HepG2 (cell line): ENCODE measurements around the gene ALLC. TPM values are rescaled to one million over a fixed set of nuclear protein-coding genes. Genes with fewer than 3 reads are reported as not detected.

ENCODE experiments used
- ATAC-seq: fragments of 200-7000 bp; cut with Tn5 transposase; 3 replicates; pipeline ENCODE4 v1.9.1; 2020; ENCODE audit warnings: mild to moderate bottlenecking, moderate library complexity
- BruUV-seq: library from RNA; stranded (reverse); fragments of 400-500 nt; replicated peaks from 2 replicates; lab custom pipeline; 2021; lab: Mats Ljungman, UMichigan
- CTCF ChIA-PET: fragments of 300-600 bp; formaldehyde crosslinking; extraction: SDS; loops from one replicate; lab custom pipeline; 2021; ENCODE audit warnings: low total read pairs, inconsistent platforms, low intra/inter-chr PET ratio; lab: Yijun Ruan, JAX
- POLR2A ChIA-PET: fragments of 350-600 bp; sonication (Branson Sonifier 250); formaldehyde crosslinking; loops from one replicate; lab custom pipeline; 2020; ENCODE audit warnings: antibody characterized with exemption, inconsistent platforms; lab: Yijun Ruan, JAX
- DNase-seq: peaks from one replicate; pipeline ENCODE4 v3.0.0-alpha.2; 2015; ENCODE audit warnings: low spot score
- FAIRE-seq: peaks from 3 replicates; lab custom pipeline; 2011; peaks lifted over from hg19 to GRCh38; lab: Jason Lieb, UNC
- H2AFZ ChIP-seq: one replicate; pipeline ENCODE4 v1.6.1; 2011; ENCODE audit warnings: low read length, inconsistent platforms
- H3K27ac ChIP-seq: fragments of 300-600 bp; 3 replicates; pipeline ENCODE4 v1.8.0; 2011; ENCODE audit warnings: mixed run types, mild to moderate bottlenecking, mixed read lengths, low read length, inconsistent platforms; ENCODE audit not compliant: insufficient read depth; ENCODE audit errors: extremely low read length
- H3K27me3 ChIP-seq, 2 experiments: fragments of 200-600 bp in 1 of 2; 2 replicates in 1 of 2; 3 replicates in 1 of 2; pipeline versions ENCODE4 v1.6.0 to v1.8.0; 2011; ENCODE audit warnings: low read length in 2 of 2, mild to moderate bottlenecking in 2 of 2, moderate library complexity in 2 of 2, inconsistent platforms in 1 of 2; ENCODE audit not compliant: insufficient read depth in 2 of 2, control insufficient read depth in 1 of 2
- H3K36me3 ChIP-seq, 2 experiments: fragments of 200-600 bp in 1 of 2; replicated peaks in 1 of 2; 2 replicates in 1 of 2; 3 replicates in 1 of 2; pipeline versions ENCODE4 v1.5.1 to v1.8.0; 2011; ENCODE audit warnings: low read length in 2 of 2, inconsistent platforms in 1 of 2; ENCODE audit not compliant: insufficient read depth in 2 of 2, control insufficient read depth in 1 of 2
- H3K4me1 ChIP-seq: 2 replicates; pipeline ENCODE4 v1.5.1; 2012; ENCODE audit warnings: low read length, inconsistent platforms; ENCODE audit not compliant: insufficient read depth
- H3K4me2 ChIP-seq: 2 replicates; pipeline ENCODE4 v1.6.0; 2011; ENCODE audit warnings: low read depth, low read length, inconsistent platforms
- H3K4me3 ChIP-seq, 3 experiments: fragments of 200-600 bp in 1 of 3; sonication (generic), shearing (Covaris generic) in 1 of 3; replicated peaks in 1 of 3; 2 replicates each; pipeline ENCODE4 v1.5.1; 2011 to 2016; ENCODE audit warnings: low read length in 3 of 3, inconsistent platforms in 2 of 3, low read depth in 2 of 3, mild to moderate bottlenecking in 2 of 3, control low read depth in 1 of 3, mixed read lengths in 1 of 3; ENCODE audit not compliant: insufficient read depth in 1 of 3
- H3K79me2 ChIP-seq: one replicate; pipeline ENCODE4 v1.6.1; 2011; ENCODE audit warnings: low read length, inconsistent platforms; ENCODE audit not compliant: insufficient read depth
- H3K9ac ChIP-seq: 2 replicates; pipeline ENCODE4 v1.6.0; 2011; ENCODE audit warnings: mild to moderate bottlenecking, low read depth, low read length, inconsistent platforms; ENCODE audit not compliant: insufficient read depth
- H3K9me3 ChIP-seq: 2 replicates; pipeline ENCODE4 v1.5.1; 2012; ENCODE audit warnings: mild to moderate bottlenecking, low read length
- H4K20me1 ChIP-seq: 2 replicates; pipeline ENCODE4 v1.6.0; 2011; ENCODE audit warnings: inconsistent platforms, mild to moderate bottlenecking, low read length, moderate library complexity; ENCODE audit not compliant: insufficient read depth
- CHD2 ChIP-seq: IDR thresholded peaks from 2 replicates; pipeline ENCODE4 v1.6.1; 2011; ENCODE audit warnings: low read depth, low read length, improper control_type of control experiment
- GPN1 ChIP-seq: sonication (generic); formaldehyde crosslinking; IDR thresholded peaks from 2 replicates; pipeline ENCODE4 v1.5.1; 2020; ENCODE audit warnings: missing genetic modification reagents, borderline replicate concordance
- MATR3 ChIP-seq: sonication (generic); formaldehyde crosslinking; IDR thresholded peaks from 2 replicates; pipeline ENCODE4 v1.4.0; 2020; ENCODE audit warnings: missing genetic modification reagents
- SCMH1 ChIP-seq: sonication (generic); formaldehyde crosslinking; IDR thresholded peaks from 2 replicates; pipeline ENCODE4 v1.9.0; 2021; ENCODE audit warnings: missing genetic modification reagents, mild to moderate bottlenecking, borderline replicate concordance
- TBX2 ChIP-seq: sonication (generic); formaldehyde crosslinking; IDR thresholded peaks from 2 replicates; pipeline ENCODE4 v1.5.0; 2020; ENCODE audit warnings: missing genetic modification reagents, mild to moderate bottlenecking, borderline replicate concordance
- ZNF224 ChIP-seq: sonication (generic); formaldehyde crosslinking; IDR thresholded peaks from 2 replicates; pipeline ENCODE4 v1.5.0; 2020; ENCODE audit warnings: mild to moderate bottlenecking, missing genetic modification reagents
- ZNF263 ChIP-seq: sonication (generic); formaldehyde crosslinking; IDR thresholded peaks from 2 replicates; pipeline ENCODE4 v1.4.0; 2020; ENCODE audit warnings: missing genetic modification reagents
- ZNF546 ChIP-seq: sonication (generic); formaldehyde crosslinking; conservative IDR thresholded peaks from 2 replicates; pipeline ENCODE4 v1.8.1; 2023; ENCODE audit warnings: mild to moderate bottlenecking, missing genetic modification reagents
- ZNF629 ChIP-seq: sonication (generic); formaldehyde crosslinking; conservative IDR thresholded peaks from 2 replicates; pipeline ENCODE4 v1.5.0; 2020; ENCODE audit warnings: missing genetic modification reagents
- ZNF720 ChIP-seq: sonication (generic); formaldehyde crosslinking; IDR thresholded peaks from 2 replicates; pipeline ENCODE4 v1.4.0; 2020; ENCODE audit warnings: missing genetic modification reagents
- WGBS: methylation state at CpG from one replicate; pipeline ENCODE4 v1.1.6; 2017; ENCODE audit warnings: low lambda C conversion rate; 5-methylcytosine and 5-hydroxymethylcytosine counted together
- in situ Hi-C: cut with HindIII; loops from 2 replicates; pipeline ENCODE4 v1.10.0; 2017; ENCODE audit warnings: low pct_unique_long_range_greater_than_20kb; ENCODE audit not compliant: extremely low pct_ligation_motif_present
- intact Hi-C: fragments of 100-400 bp; cut with micrococcal nuclease; formaldehyde crosslinking; loops from one replicate; pipeline ENCODE4 v1.10.0; 2022; ENCODE audit not compliant: unreplicated experiment
- polyA plus RNA-seq, 8 experiments: library from polyadenylated mRNA; depleted of rRNA in 3 of 8; stranded (reverse) in 7 of 8; unstranded in 1 of 8; fragments of >200 nt; fragmentation: Illumina TruSeq in 4 of 8; extraction: Trizol in 4 of 8; gene quantifications; 2 replicates each; pipeline versions ENCODE4 v1.2.1 to v1.2.3, GENCODE V29; 2011 to 2016; ENCODE audit warnings: low read depth in 4 of 8, missing spikeins in 1 of 8, mixed read lengths in 1 of 8; ENCODE audit not compliant: insufficient read depth in 1 of 8
- total RNA-seq, 5 experiments: library from RNA; depleted of rRNA; stranded (reverse); fragments of >200 nt; fragmentation: Illumina TruSeq; extraction: Trizol; gene quantifications; 2 replicates each; pipeline ENCODE4 v1.2.3, GENCODE V29; 2016; ENCODE audit warnings: low read depth in 1 of 5
- TF ChIP-seq, protein P1 (sequence below): sonication (generic); formaldehyde crosslinking; IDR thresholded peaks from 2 replicates; pipeline ENCODE4 v1.5.0; 2020; ENCODE audit warnings: mild to moderate bottlenecking, missing genetic modification reagents, moderate library complexity
- TF ChIP-seq, protein P2 (sequence below): sonication (generic); formaldehyde crosslinking; IDR thresholded peaks from 2 replicates; pipeline ENCODE4 v1.4.0; 2020; ENCODE audit warnings: missing genetic modification reagents

Gene ALLC
- total and polyA plus RNA-seq, 2 of the 13 experiments (the other 11 are each of a cell fraction or from before 2014, with no cell fraction given), result 0.08 to 0.11 TPM

DNA sequence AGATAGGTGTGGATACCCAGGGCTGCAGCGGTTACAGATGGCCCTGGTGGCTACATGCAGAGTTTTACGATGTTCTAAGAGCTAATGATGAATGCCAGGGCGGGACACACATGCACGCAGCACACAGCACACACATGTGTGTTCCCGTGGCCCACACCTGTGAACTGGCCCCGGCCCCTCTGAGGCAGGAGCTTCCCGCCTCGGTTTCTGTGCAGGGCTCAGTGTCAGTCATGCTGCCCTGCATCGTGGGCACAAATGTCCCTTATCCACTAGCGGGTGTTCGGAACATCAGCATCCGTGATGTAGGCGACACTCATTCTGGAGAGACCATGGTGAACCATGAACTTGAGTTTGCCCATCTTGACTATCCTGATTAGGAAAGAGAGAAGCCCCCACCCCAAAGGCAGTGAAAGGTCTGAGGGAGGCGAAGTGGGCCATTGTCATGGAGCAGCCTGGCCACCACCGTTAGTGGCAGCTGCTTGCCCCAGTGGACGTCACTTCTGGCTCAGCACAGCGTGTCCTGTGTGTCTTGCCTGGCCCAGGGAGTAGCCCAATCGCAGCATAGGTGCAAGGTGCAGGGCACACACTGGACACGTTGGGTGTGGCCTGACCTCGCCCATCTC is 89.1 kb downstream of the ALLC start:
- no TSS peak for BruUV-seq
- FAIRE-seq, result no peak
- no peak overlapping the region for H3K4me2 ChIP-seq
- intact Hi-C loops, result no loop called here
- H3K4me1 ChIP-seq, result no peaks in the 10 kb centered on the region
- H3K9me3 ChIP-seq, result no peaks in the 10 kb centered on the region
- ChIA-PET POLR2A (no interaction called here), CTCF (no interaction called here)
- H3K9ac ChIP-seq, result no peak overlapping the region
- H4K20me1 ChIP-seq, result no peaks in the 10 kb centered on the region
- no peaks in the 10 kb centered on the region for H3K36me3 ChIP-seq
- 24% methylated on average over 13 of the region's 20 CpGs for WGBS
- DNase-seq, result no peak
- no peak overlapping the region for H3K27ac ChIP-seq
- H3K79me2 ChIP-seq, result no peaks in the 10 kb centered on the region
- H2AFZ ChIP-seq, result no peak overlapping the region
- TF ChIP-seq CHD2 (no peak), ZNF629 (no peak), ZNF546 (CRISPR knock-in tag) (no peak), SCMH1 (no peak), MATR3 (CRISPR knock-in tag) (no peak), ZNF720 (CRISPR knock-in tag) (no peak), ZNF263 (no peak), GPN1 (CRISPR knock-in tag) (no peak), TBX2 (CRISPR knock-in tag) (no peak), ZNF224 (CRISPR knock-in tag) (no peak)
- TF ChIP-seq, protein P1, sequence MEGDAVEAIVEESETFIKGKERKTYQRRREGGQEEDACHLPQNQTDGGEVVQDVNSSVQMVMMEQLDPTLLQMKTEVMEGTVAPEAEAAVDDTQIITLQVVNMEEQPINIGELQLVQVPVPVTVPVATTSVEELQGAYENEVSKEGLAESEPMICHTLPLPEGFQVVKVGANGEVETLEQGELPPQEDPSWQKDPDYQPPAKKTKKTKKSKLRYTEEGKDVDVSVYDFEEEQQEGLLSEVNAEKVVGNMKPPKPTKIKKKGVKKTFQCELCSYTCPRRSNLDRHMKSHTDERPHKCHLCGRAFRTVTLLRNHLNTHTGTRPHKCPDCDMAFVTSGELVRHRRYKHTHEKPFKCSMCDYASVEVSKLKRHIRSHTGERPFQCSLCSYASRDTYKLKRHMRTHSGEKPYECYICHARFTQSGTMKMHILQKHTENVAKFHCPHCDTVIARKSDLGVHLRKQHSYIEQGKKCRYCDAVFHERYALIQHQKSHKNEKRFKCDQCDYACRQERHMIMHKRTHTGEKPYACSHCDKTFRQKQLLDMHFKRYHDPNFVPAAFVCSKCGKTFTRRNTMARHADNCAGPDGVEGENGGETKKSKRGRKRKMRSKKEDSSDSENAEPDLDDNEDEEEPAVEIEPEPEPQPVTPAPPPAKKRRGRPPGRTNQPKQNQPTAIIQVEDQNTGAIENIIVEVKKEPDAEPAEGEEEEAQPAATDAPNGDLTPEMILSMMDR (CRISPR knock-in tag), result no peak
- TF ChIP-seq, protein P2, sequence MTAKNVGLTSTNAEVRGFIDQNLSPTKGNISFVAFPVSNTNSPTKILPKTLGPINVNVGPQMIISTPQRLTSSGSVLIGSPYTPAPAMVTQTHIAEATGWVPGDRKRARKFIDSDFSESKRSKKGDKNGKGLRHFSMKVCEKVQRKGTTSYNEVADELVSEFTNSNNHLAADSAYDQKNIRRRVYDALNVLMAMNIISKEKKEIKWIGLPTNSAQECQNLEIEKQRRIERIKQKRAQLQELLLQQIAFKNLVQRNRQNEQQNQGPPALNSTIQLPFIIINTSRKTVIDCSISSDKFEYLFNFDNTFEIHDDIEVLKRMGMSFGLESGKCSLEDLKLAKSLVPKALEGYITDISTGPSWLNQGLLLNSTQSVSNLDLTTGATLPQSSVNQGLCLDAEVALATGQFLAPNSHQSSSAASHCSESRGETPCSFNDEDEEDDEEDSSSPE (CRISPR knock-in tag), result no peak
- H3K4me3 ChIP-seq, result no peak overlapping the region
- peak; percentile 37; the same call in 2 of the 3 replicates for ATAC-seq
- peaks cover 15 to 67% of the 10 kb centered on the region in 2 experiments; a peak in 3 of 5 replicates for H3K27me3 ChIP-seq
- in situ Hi-C loops, result no loop called here
